Stromal cell of bone marrow (primary cell): ENCODE data around the gene C22orf31.

Experiments
- DNase-seq: peaks from one replicate; pipeline ENCODE4 v3.0.0-alpha.2; 2012; ENCODE audit warnings: low read depth

C22orf31 gene

DNA sequence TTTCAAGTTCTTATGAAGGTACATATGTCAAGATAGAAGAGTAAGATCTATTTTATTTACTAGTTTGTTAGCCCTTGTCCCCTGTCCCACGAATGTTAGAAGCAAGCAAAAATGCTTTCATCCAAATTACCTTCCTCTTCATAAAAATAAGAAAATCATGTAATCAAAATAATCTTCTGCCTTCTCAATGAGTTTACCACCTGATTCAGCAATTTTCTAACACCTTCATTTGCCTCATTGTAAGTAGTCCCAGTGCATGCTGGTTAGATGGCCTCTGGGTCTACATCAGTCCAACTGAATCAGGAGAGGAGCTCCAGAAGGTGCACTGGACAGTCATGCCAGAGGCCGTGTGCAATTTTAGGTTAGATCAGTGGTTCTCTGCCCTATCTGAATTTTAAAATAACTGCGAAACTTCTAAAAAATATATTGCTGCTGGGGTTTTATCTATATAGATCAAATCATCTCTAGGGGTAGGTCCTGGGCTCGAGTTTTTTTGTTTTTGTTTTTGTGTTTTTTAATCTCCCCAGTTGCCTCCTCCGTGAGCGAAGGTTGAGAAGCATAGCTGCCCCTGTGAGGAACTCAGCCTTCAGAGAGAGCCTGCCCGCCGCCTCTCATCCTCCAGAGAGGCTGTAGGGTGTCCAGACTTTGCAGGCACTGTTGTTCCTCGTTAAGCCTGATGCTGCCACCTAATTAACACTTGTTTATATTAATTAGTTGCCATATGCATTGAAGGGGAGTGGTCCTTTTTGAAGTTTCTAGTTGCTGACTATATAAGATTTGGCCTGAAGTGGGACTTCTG is 32.2 kb downstream of the C22orf31 start:
- DNase-seq: no peak

DNA sequence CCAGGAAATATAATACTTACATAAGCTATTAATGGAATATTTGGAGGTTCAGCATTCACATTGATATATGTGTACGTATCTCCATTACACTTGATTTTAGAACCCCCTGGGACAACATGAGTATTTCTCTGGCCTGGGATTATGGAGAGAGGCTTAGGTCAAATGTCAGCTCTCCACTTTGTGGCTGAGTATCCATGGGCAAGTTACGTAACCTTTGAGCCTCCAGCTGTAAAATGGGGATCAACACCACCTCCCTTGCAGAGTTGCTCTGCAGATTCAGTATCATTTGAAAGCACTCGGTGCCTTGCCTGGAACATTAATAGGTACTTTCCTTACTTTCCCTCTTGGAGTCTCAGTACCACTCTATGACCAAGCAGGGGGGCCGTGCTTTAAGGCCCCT is 33.2 kb downstream of the C22orf31 start:
- DNase-seq: no peak

DNA sequence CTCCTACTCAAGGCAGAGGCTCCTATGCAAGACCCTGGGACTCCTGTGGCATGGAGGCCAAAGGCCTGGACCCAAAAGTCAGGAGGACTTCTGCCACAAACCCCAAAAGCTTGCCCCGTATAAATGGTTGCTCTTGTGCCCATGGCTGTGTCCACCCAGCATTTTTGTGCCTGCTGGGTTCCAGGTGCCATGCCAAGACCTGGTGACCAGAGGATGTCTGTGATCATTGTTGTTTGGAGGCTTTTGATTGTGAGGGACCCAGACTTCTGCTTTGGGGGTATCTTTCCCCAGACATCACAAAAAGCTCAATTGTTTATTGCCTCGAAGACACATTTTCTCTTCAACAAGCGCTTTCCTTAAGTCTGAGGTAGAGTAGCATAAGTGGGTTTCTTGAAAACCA is 35.1 kb downstream of the C22orf31 start:
- no peak for DNase-seq

GRCh38 chr22:29023172-29023796 is 38.3 kb downstream of the C22orf31 start:
- no peak for DNase-seq

DNA sequence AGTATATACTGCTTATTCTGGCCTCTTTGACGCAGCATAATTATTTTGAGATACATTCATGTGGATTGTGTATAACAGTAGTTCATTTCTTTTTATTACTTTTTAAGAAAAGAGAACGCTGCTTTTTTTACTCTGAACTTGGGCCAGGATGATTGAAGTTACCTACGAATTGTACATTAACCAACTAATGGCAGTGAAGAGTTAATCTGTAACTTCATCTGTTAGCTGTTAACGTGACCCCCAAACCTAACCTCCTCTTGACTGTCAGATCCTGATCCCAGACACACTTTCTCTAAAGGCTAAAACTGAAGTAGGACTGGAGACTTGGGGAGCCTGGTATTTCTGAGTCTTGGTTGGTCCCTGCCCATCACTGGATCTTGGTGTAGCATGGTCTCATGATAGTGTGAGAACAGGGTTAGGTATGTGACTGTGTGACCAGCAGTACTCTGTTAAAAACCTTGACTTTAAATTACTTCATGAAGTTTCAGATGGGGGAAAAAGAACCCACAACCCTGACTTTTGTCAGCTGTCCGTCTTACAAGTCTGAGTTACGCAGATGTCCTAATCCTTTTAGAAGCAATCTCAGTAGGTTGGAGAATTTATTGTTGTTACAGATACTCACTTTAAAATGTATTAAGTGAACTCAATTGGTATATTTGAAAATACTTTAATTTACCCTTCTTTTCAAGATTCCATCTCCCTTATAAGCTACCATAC is 39.4 kb downstream of the C22orf31 start:
- no peak for DNase-seq

- DNase-seq: no peak
Observed at GRCh38 chr22:29018293-29019189, 43.1 kb downstream of the C22orf31 start.

GRCh38 chr22:29016067-29016938 is 45.3 kb downstream of the C22orf31 start:
- DNase-seq: no peak

DNA sequence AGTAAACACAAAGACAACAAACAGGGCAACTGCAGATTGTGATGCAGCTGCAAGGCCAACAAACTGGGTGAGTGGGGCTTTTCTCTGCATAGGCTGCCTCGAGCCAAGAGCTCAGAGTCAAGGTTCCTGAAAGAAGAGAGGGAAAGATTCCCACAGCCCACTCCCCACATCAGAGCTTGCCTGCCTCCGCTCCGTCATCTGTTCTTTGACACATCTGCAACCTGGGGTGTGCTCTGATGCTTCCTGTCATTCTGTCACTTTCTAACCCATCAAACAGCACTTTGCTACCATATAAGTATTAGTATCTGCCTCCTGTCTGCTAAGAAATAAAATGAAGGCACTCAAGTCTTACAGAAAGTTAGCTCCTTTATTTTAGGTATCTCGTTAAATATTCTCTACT is 46.9 kb downstream of the C22orf31 start:
- no peak for DNase-seq

- no peak for DNase-seq
Observed at GRCh38 chr22:29014293-29014692, 47.3 kb downstream of the C22orf31 start.

DNA sequence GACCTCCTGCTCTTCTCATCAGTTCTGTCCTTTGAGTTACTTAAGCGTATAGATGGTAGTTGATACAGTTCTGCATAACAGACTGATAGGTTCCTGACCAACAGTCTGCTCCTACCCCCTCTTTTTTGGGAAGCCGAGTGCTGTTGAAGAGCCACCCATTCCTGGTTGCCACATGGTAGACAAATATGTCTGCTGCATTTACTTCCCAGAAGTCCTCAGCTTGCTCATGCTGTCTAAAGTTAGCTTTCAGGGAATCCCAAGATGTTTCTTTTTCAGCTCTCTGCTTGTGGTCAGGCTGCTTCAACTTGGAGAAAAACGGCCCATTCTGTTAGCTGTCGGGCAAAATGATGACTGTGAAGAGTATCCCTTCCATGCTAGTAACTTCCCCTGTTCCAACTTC is 48.7 kb downstream of the C22orf31 start:
- DNase-seq: no peak

- DNase-seq: no peak
Observed at GRCh38 chr22:29012101-29012433, 49.6 kb downstream of the C22orf31 start.

GRCh38 chr22:29011240-29012100 is 50.2 kb downstream of the C22orf31 start:
- DNase-seq: no peak

DNA sequence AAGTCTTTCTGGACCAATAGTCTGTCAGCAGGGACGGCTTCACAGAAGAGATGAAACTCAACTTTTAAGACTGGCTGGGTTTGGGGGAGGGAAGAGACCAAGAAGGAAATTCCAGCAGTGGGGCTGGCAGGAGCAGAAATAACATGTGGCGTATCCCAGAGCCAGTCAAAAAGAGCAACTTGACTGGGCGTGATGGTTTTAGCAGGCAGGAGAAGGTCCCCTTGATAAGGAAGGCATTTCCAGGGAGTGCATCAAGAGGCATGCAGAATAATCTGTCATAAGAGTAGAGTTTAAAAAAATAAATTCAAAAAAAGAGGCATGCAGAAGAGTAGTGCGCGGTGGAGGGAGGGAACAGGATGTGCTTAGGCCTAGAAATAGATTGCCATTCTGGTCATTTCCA is 52.5 kb downstream of the C22orf31 start:
- no peak for DNase-seq
